B cell (primary cell): ENCODE measurements around the gene NKAIN2. TPM values are rescaled to one million over a fixed set of nuclear protein-coding genes. Genes with fewer than 3 reads are reported as not detected.

Experiments
- ATAC-seq: fragments of 200-7000 bp; cut with Tn5 transposase; one replicate; pipeline ENCODE4 v1.10.0; 2021; ENCODE audit warnings: low read depth, mild to moderate bottlenecking, moderate number of reproducible peaks, moderate library complexity
- CTCF ChIA-PET: fragments of 350-600 bp; sonication (Branson Sonifier 250); formaldehyde crosslinking; loops from one replicate; lab custom pipeline; 2021; ENCODE audit warnings: antibody characterized with exemption, inconsistent platforms; lab: Charles Lee
- POLR2A ChIA-PET: fragments of 350-600 bp; sonication (Branson Sonifier 250); formaldehyde crosslinking; loops from one replicate; lab custom pipeline; 2021; ENCODE audit warnings: antibody characterized with exemption; lab: Charles Lee
- DNase-seq: peaks from one replicate; pipeline ENCODE4 v3.0.0; 2013
- H2AFZ ChIP-seq: 2 replicates; pipeline ENCODE4 v1.6.1; 2012; ENCODE audit warnings: mild to moderate bottlenecking, low read depth, low read length; ENCODE audit not compliant: insufficient read depth, poor library complexity, severe bottlenecking
- H3K27ac ChIP-seq, 2 donors: 1 replicate in 1 of 2; 2 replicates in 1 of 2; pipeline ENCODE4 v1.5.1; 2012 to 2013; ENCODE audit warnings: low read length in 2 of 2, mild to moderate bottlenecking in 2 of 2, moderate library complexity in 1 of 2
- H3K27me3 ChIP-seq, 4 experiments: fragments of 200-600 bp in 1 of 4; sonication (generic) in 1 of 4; replicated peaks in 1 of 4; 1 replicate in 2 of 4; 2 replicates in 2 of 4; pipeline versions ENCODE4 v1.6.1 to v1.7.0; 2013 to 2016; ENCODE audit warnings: low read length in 3 of 4, mild to moderate bottlenecking in 2 of 4, mixed read lengths in 1 of 4, moderate library complexity in 1 of 4; ENCODE audit not compliant: insufficient read depth in 4 of 4, control insufficient read depth in 3 of 4; ENCODE audit errors: control extremely low read depth in 1 of 4
- H3K36me3 ChIP-seq, 2 experiments: replicated peaks in 1 of 2; 1 replicate in 1 of 2; 2 replicates in 1 of 2; pipeline versions ENCODE4 v1.6.1 to v1.7.1; 2013; ENCODE audit warnings: low read length in 1 of 2; ENCODE audit not compliant: insufficient read depth in 2 of 2, control insufficient read depth in 1 of 2; ENCODE audit errors: control extremely low read depth in 1 of 2, extremely low read depth in 1 of 2
- H3K4me1 ChIP-seq, 2 donors: fragments of 200-600 bp in 1 of 2; sonication (generic) in 1 of 2; 1 replicate in 1 of 2; 2 replicates in 1 of 2; pipeline versions ENCODE4 v1.5.1 to v1.6.1; 2013 to 2017; ENCODE audit warnings: low read length in 2 of 2; ENCODE audit not compliant: control insufficient read depth in 2 of 2, insufficient read depth in 2 of 2
- H3K4me2 ChIP-seq: replicated peaks from 2 replicates; pipeline ENCODE3; 2012; ENCODE audit warnings: mild to moderate bottlenecking, low read depth, low read length; ENCODE audit not compliant: poor library complexity, severe bottlenecking
- H3K4me3 ChIP-seq, 5 experiments: fragments of 200-600 bp in 1 of 5; sonication (generic) in 1 of 5; 1 replicate in 3 of 5; 2 replicates in 2 of 5; pipeline versions ENCODE4 v1.5.1 to v1.7.0; 2011 to 2016; ENCODE audit warnings: low read length in 4 of 5, mild to moderate bottlenecking in 4 of 5, low read depth in 2 of 5, control low read depth in 1 of 5, moderate library complexity in 1 of 5; ENCODE audit not compliant: insufficient read depth in 1 of 5; ENCODE audit errors: control extremely low read depth in 1 of 5, extremely low read depth in 1 of 5
- H3K79me2 ChIP-seq: fragments of 200-600 bp; sonication (generic); one replicate; pipeline ENCODE4 v1.6.0; 2016; ENCODE audit warnings: low read length; ENCODE audit not compliant: control insufficient read depth, insufficient read depth
- H3K9ac ChIP-seq: fragments of 200-600 bp; sonication (generic); 2 replicates; pipeline ENCODE4 v1.6.1; 2017; ENCODE audit warnings: mild to moderate bottlenecking, low read length, moderate library complexity
- H3K9me3 ChIP-seq, 3 donors: one replicate each; pipeline versions ENCODE4 v1.6.1 to v1.7.1; 2013; ENCODE audit warnings: low read length in 2 of 3; ENCODE audit not compliant: control insufficient read depth in 2 of 3, insufficient read depth in 1 of 3; ENCODE audit errors: control extremely low read depth in 1 of 3
- H4K20me1 ChIP-seq: 2 replicates; pipeline ENCODE4 v1.6.0; 2012; ENCODE audit warnings: mild to moderate bottlenecking, low read length; ENCODE audit not compliant: insufficient read depth, control insufficient read depth, poor library complexity, severe bottlenecking
- H3K27ac Mint-ChIP-seq: one replicate; pipeline ENCODE4 v1.8.0; 2021; ENCODE audit warnings: mixed read lengths
- H3K27me3 Mint-ChIP-seq: one replicate; pipeline ENCODE4 v1.8.0; 2021; ENCODE audit warnings: mixed read lengths
- H3K4me1 Mint-ChIP-seq: one replicate; pipeline ENCODE4 v1.8.0; 2021; ENCODE audit warnings: mixed read lengths
- H3K4me3 Mint-ChIP-seq: one replicate; pipeline ENCODE4 v1.8.0; 2021; ENCODE audit warnings: mixed read lengths
- H3K9me3 Mint-ChIP-seq: one replicate; pipeline ENCODE4 v1.8.0; 2022; ENCODE audit warnings: mixed read lengths; ENCODE audit not compliant: insufficient read depth
- EZH2 ChIP-seq: IDR thresholded peaks from 2 replicates; pipeline ENCODE4 v1.6.1; 2012; ENCODE audit warnings: borderline replicate concordance, low read depth, mild to moderate bottlenecking, moderate library complexity, low read length; ENCODE audit not compliant: insufficient read depth, poor library complexity, severe bottlenecking
- WGBS: methylation state at CpG from one replicate; pipeline ENCODE4 v1.1.5; 2013; ENCODE audit warnings: missing lambda C conversion rate; ENCODE audit not compliant: insufficient coverage; 5-methylcytosine and 5-hydroxymethylcytosine counted together
- intact Hi-C: fragments of 100-400 bp; cut with micrococcal nuclease; formaldehyde crosslinking; loops from one replicate; pipeline ENCODE4 v1.10.0; 2022
- polyA plus RNA-seq: library from polyadenylated mRNA; depleted of rRNA; stranded (reverse); fragments of >200 nt; gene quantifications from 2 replicates; pipeline ENCODE4 v1.2.3, GENCODE V29; 2012
- total RNA-seq, 2 donors: library from RNA; stranded (reverse); fragments of 120-200 nt in 1 of 2; gene quantifications; 1 replicate in 1 of 2; 2 replicates in 1 of 2; pipeline versions ENCODE4 v1.2.3 to v1.2.4, GENCODE V29; 2013 to 2022
- TF ChIP-seq, protein P1 (sequence below): fragments of 200-600 bp; IDR thresholded peaks from one replicate; pipeline ENCODE4 v1.8.0; 2022; ENCODE audit warnings: antibody characterized with exemption, mild to moderate bottlenecking

NKAIN2 gene
- total and polyA plus RNA-seq, 2 donors (not counting 1 experiment from before 2014, with no cell fraction given) = not detected

DNA sequence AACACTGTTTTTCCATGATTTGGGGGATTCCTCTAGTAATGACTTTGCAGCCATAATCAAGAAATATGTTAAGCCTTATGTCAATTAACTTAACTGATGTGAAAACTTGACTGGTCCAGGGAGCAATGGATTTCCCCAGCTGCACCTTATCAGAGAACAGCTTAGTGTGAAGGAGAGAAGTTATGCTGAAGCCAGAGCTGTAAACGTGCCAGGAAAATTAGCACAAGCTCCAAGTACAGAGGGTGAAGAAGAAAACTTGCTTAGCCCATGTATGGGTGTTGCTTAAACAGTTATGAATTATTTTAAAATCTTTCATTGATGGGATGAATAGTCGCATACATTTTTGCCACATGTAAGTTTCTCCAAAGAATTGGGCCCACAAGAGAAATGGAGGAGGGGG lies 943.7 kb downstream of the NKAIN2 start:
- no peaks in the 10 kb centered on the region for H3K4me1 Mint-ChIP-seq
- WGBS = 50% methylated on average over 1 of the region's 2 CpGs
- no peak for ATAC-seq

GRCh38 chr6:124748778-124749177 lies 945.1 kb downstream of the NKAIN2 start:
- H3K9me3 Mint-ChIP-seq = no peaks in the 10 kb centered on the region
- whole genome bisulfite sequencing = 80% methylated on average over 1 of the region's 2 CpGs

More for the DNA sequence above, 943.7 kb downstream of the NKAIN2 start:
- Histone ChIP-seq H3K36me3 (no peaks in the 10 kb centered on the region), H3K4me1 (no peaks in the 10 kb centered on the region), H3K79me2 (no peaks in the 10 kb centered on the region), H2AFZ (no peak overlapping the region), H3K27me3 (no peaks in the 10 kb centered on the region), H3K4me2 (no peak overlapping the region), H3K27ac (no peak overlapping the region), H3K9ac (no peak overlapping the region), H3K4me3 (no peak overlapping the region), H4K20me1 (no peaks in the 10 kb centered on the region), H3K9me3 (no peaks in the 10 kb centered on the region)
- no peak for TF ChIP-seq EZH2
- TF ChIP-seq, protein P1, sequence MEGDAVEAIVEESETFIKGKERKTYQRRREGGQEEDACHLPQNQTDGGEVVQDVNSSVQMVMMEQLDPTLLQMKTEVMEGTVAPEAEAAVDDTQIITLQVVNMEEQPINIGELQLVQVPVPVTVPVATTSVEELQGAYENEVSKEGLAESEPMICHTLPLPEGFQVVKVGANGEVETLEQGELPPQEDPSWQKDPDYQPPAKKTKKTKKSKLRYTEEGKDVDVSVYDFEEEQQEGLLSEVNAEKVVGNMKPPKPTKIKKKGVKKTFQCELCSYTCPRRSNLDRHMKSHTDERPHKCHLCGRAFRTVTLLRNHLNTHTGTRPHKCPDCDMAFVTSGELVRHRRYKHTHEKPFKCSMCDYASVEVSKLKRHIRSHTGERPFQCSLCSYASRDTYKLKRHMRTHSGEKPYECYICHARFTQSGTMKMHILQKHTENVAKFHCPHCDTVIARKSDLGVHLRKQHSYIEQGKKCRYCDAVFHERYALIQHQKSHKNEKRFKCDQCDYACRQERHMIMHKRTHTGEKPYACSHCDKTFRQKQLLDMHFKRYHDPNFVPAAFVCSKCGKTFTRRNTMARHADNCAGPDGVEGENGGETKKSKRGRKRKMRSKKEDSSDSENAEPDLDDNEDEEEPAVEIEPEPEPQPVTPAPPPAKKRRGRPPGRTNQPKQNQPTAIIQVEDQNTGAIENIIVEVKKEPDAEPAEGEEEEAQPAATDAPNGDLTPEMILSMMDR = no peak
- CTCF ChIA-PET = no interaction called here
- Mint-ChIP-seq H3K27me3 (no peaks in the 10 kb centered on the region), H3K4me3 (no peak overlapping the region), H3K9me3 (no peaks in the 10 kb centered on the region), H3K27ac (no peak overlapping the region)
- POLR2A ChIA-PET = no interaction called here
- intact Hi-C loops = no loop called here
- DNase-seq = no peak

More at GRCh38 chr6:124748778-124749177, 945.1 kb downstream of the NKAIN2 start:
- H3K27ac Mint-ChIP-seq = no peak overlapping the region
- ChIA-PET CTCF (no interaction called here), POLR2A (no interaction called here)
- H3K27me3 ChIP-seq = no peaks in the 10 kb centered on the region
- no peak overlapping the region for H3K27ac ChIP-seq
- H3K9ac ChIP-seq = no peak overlapping the region
- no peaks in the 10 kb centered on the region for H3K27me3 Mint-ChIP-seq
- no peak overlapping the region for H3K4me3 Mint-ChIP-seq
- no peaks in the 10 kb centered on the region for H3K36me3 ChIP-seq
- DNase-seq = no peak
- H3K9me3 ChIP-seq = no peaks in the 10 kb centered on the region
- TF ChIP-seq, protein P1 = no peak
- no peak for TF ChIP-seq EZH2
- intact Hi-C loops = no loop called here
- no peaks in the 10 kb centered on the region for H3K4me1 Mint-ChIP-seq
- no peak overlapping the region for H3K4me2 ChIP-seq
- H4K20me1 ChIP-seq = no peaks in the 10 kb centered on the region
- no peaks in the 10 kb centered on the region for H3K79me2 ChIP-seq
- H2AFZ ChIP-seq = no peak overlapping the region
- no peak for ATAC-seq
- H3K4me1 ChIP-seq = no peaks in the 10 kb centered on the region
- H3K4me3 ChIP-seq = no peak overlapping the region
